H9 (cell line): ENCODE results near the gene DCBLD1. TPM values are rescaled to one million over a fixed set of nuclear protein-coding genes. Genes with fewer than 3 reads are reported as not detected.

Experiments
- DNase-seq: peaks from one replicate; pipeline ENCODE4 v3.0.0-alpha.2; 2017
- H2AFZ ChIP-seq: one replicate; pipeline ENCODE4 v1.6.1; 2013; ENCODE audit warnings: mild to moderate bottlenecking, low read length, control low read depth, moderate library complexity
- H2AK5ac ChIP-seq: 2 replicates; pipeline ENCODE4 v1.6.1; 2013; ENCODE audit warnings: low read length, control low read depth, mixed read lengths; ENCODE audit not compliant: insufficient read length
- H2BK120ac ChIP-seq: one replicate; pipeline ENCODE4 v1.6.1; 2013; ENCODE audit warnings: low read depth, mild to moderate bottlenecking, low read length, control low read depth, inconsistent platforms; ENCODE audit not compliant: poor library complexity, severe bottlenecking
- H2BK12ac ChIP-seq: 2 replicates; pipeline ENCODE4 v1.6.1; 2013; ENCODE audit warnings: low read length, control low read depth, mixed read lengths, low read depth; ENCODE audit not compliant: insufficient read length
- H2BK15ac ChIP-seq: 2 replicates; pipeline ENCODE4 v1.6.1; 2013; ENCODE audit warnings: low read depth, low read length, control low read depth
- H2BK20ac ChIP-seq: one replicate; pipeline ENCODE4 v1.6.1; 2013; ENCODE audit warnings: low read depth, mild to moderate bottlenecking, low read length, control low read depth, inconsistent platforms; ENCODE audit not compliant: poor library complexity, severe bottlenecking
- H2BK5ac ChIP-seq: 2 replicates; pipeline ENCODE4 v1.6.1; 2013; ENCODE audit warnings: low read length, control low read depth, mixed read lengths; ENCODE audit not compliant: insufficient read length
- H3K14ac ChIP-seq: 2 replicates; pipeline ENCODE4 v1.6.1; 2013; ENCODE audit warnings: low read length, control low read depth; ENCODE audit not compliant: insufficient read depth
- H3K18ac ChIP-seq: 2 replicates; pipeline ENCODE4 v1.6.1; 2013; ENCODE audit warnings: low read depth, mild to moderate bottlenecking, mixed read lengths, low read length, control low read depth; ENCODE audit not compliant: insufficient read length
- H3K23ac ChIP-seq: 2 replicates; pipeline ENCODE4 v1.6.1; 2013; ENCODE audit warnings: low read length, control low read depth, mixed read lengths, low read depth; ENCODE audit not compliant: insufficient read length
- H3K23me2 ChIP-seq: 2 replicates; pipeline ENCODE4 v1.6.1; 2013; ENCODE audit warnings: low read depth, mild to moderate bottlenecking, mixed read lengths, low read length, control low read depth; ENCODE audit not compliant: insufficient read length, poor library complexity, severe bottlenecking
- H3K27ac ChIP-seq: 2 replicates; pipeline ENCODE4 v1.5.1; 2013; ENCODE audit warnings: low read length, control low read depth, mixed read lengths, low read depth; ENCODE audit not compliant: insufficient read length
- H3K27me3 ChIP-seq: 2 replicates; pipeline ENCODE4 v1.6.1; 2013; ENCODE audit warnings: low read length, control low read depth, inconsistent platforms; ENCODE audit not compliant: insufficient read depth
- H3K4ac ChIP-seq: 2 replicates; pipeline ENCODE4 v1.6.1; 2013; ENCODE audit warnings: low read depth, mild to moderate bottlenecking, control low read depth, inconsistent platforms, low read length, moderate library complexity
- H3K4me1 ChIP-seq: 2 replicates; pipeline ENCODE4 v1.6.1; 2013; ENCODE audit warnings: low read length, control low read depth, inconsistent platforms; ENCODE audit not compliant: insufficient read depth
- H3K4me2 ChIP-seq: 2 replicates; pipeline ENCODE4 v1.6.1; 2013; ENCODE audit warnings: low read length, control low read depth, mixed read lengths; ENCODE audit not compliant: insufficient read length, insufficient read depth
- H3K56ac ChIP-seq: 2 replicates; pipeline ENCODE4 v1.6.1; 2013; ENCODE audit warnings: low read depth, mild to moderate bottlenecking, mixed read lengths, low read length, control low read depth; ENCODE audit not compliant: insufficient read length
- H3K79me1 ChIP-seq: 2 replicates; pipeline ENCODE4 v1.6.1; 2013; ENCODE audit warnings: low read depth, mild to moderate bottlenecking, moderate library complexity, low read length, control low read depth, inconsistent platforms; ENCODE audit not compliant: insufficient read depth, poor library complexity, severe bottlenecking
- H3K79me2 ChIP-seq: 2 replicates; pipeline ENCODE4 v1.6.1; 2013; ENCODE audit warnings: low read length, control low read depth, inconsistent platforms; ENCODE audit not compliant: insufficient read depth
- H3K9ac ChIP-seq: 2 replicates; pipeline ENCODE4 v1.6.1; 2013; ENCODE audit warnings: low read length, control low read depth, mixed read lengths; ENCODE audit not compliant: insufficient read length; ENCODE audit errors: extremely low read depth
- H3K9me3 ChIP-seq: one replicate; pipeline ENCODE4 v1.6.1; 2013; ENCODE audit warnings: low read depth, low read length, inconsistent platforms; ENCODE audit not compliant: control insufficient read depth
- H3T11ph ChIP-seq: one replicate; pipeline ENCODE4 v1.6.1; 2013; ENCODE audit warnings: mild to moderate bottlenecking, low read length, control low read depth, inconsistent platforms
- H4K20me1 ChIP-seq: one replicate; pipeline ENCODE4 v1.6.1; 2013; ENCODE audit not compliant: control insufficient read depth, insufficient read length, insufficient read depth
- H4K5ac ChIP-seq: 2 replicates; pipeline ENCODE4 v1.6.1; 2013; ENCODE audit warnings: low read depth, mild to moderate bottlenecking, mixed read lengths, low read length, control low read depth; ENCODE audit not compliant: insufficient read length
- H4K8ac ChIP-seq: replicated peaks from 2 replicates; pipeline ENCODE4 v1.6.1; 2013; ENCODE audit warnings: low read length, control low read depth, mixed read lengths, low read depth; ENCODE audit not compliant: insufficient read length
- H4K91ac ChIP-seq: 2 replicates; pipeline ENCODE4 v1.6.1; 2013; ENCODE audit warnings: low read depth, mild to moderate bottlenecking, moderate library complexity, mixed read lengths, low read length, control low read depth; ENCODE audit not compliant: insufficient read length
- H3K27ac Mint-ChIP-seq, 3 experiments: 2 replicates in 2 of 3; 3 replicates in 1 of 3; pipeline ENCODE4 v1.8.0; 2020 to 2021; ENCODE audit warnings: mixed read lengths in 3 of 3, mild to moderate bottlenecking in 1 of 3, moderate library complexity in 1 of 3
- H3K27me3 Mint-ChIP-seq: 2 replicates; pipeline ENCODE4 v1.8.0; 2021; ENCODE audit warnings: low read depth, mild to moderate bottlenecking, moderate library complexity, mixed read lengths
- H3K36me3 Mint-ChIP-seq, 3 experiments: 2 replicates in 2 of 3; 3 replicates in 1 of 3; pipeline ENCODE4 v1.8.0; 2020 to 2021; ENCODE audit warnings: low read depth in 3 of 3, mixed read lengths in 3 of 3; ENCODE audit not compliant: insufficient read depth in 1 of 3
- H3K4me1 Mint-ChIP-seq, 2 experiments: 2 replicates each; pipeline ENCODE4 v1.8.0; 2020; ENCODE audit warnings: mixed read lengths in 2 of 2
- H3K4me3 Mint-ChIP-seq, 2 experiments: 2 replicates in 1 of 2; 3 replicates in 1 of 2; pipeline ENCODE4 v1.8.0; 2020 to 2021; ENCODE audit warnings: mild to moderate bottlenecking in 2 of 2, mixed read lengths in 2 of 2, moderate library complexity in 1 of 2
- H3K9me3 Mint-ChIP-seq, 2 experiments: 2 replicates in 1 of 2; 3 replicates in 1 of 2; pipeline ENCODE4 v1.8.0; 2020; ENCODE audit warnings: mild to moderate bottlenecking in 2 of 2, mixed read lengths in 2 of 2, moderate library complexity in 1 of 2
- WGBS: extraction: QIAGEN DNeasy Blood & Tissue Kit; methylation state at CpG from one replicate; pipeline ENCODE4 v1.1.7; 2013; ENCODE audit warnings: missing lambda C conversion rate, low lambda C conversion rate, mixed read lengths; ENCODE audit not compliant: insufficient read length; ENCODE audit errors: extremely low coverage; 5-methylcytosine and 5-hydroxymethylcytosine counted together
- total RNA-seq: library from RNA; stranded (reverse); gene quantifications from 2 replicates; pipeline ENCODE4 v1.2.1, GENCODE V29; 2021
- TF ChIP-seq, protein P1 (sequence below): fragments of 200-600 bp; sonication (generic); conservative IDR thresholded peaks from 3 replicates; pipeline ENCODE4 v1.8.0; 2021; ENCODE audit warnings: antibody characterized with exemption, mild to moderate bottlenecking

DCBLD1 gene
- total RNA-seq, 1 experiment from 2014 or later = 10.1 TPM

DNA sequence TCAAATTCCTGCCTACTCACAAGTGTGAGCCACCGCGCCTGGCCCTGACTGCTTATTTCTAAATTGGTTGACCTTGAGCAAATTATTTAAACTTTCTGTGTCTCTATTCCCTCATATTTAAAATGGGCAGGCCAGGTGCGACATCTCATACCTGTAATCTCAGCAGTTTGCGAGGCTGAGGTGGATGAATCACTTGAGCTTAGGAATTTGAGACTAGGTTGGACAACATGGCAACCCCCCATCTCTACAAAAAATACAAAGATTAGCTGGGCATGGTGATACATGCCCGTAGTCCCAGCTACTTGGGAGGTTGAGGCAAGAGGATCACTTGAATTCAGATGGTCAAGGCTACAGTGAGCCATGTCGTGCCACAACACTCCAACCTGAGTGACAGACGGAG is 26.5 kb downstream of the DCBLD1 start:
- no peak overlapping the region for H2BK15ac ChIP-seq
- 0 out of 7 replicates have a peak overlapping the region, but pooled peaks of 1 of the 3 experiments have one; percentile 42 for H3K27ac Mint-ChIP-seq
- H4K8ac ChIP-seq = no peak overlapping the region
- no peaks in the 10 kb centered on the region for H4K20me1 ChIP-seq
- no peaks in the 10 kb centered on the region; a peak in 1 of 7 replicates for H3K36me3 Mint-ChIP-seq
- no peak overlapping the region for H2BK20ac ChIP-seq
- H3K4me1 Mint-ChIP-seq = peaks cover 5 to 9% of the 10 kb centered on the region in 2 experiments; a peak in 2 of 4 replicates
- no peak overlapping the region for H2BK12ac ChIP-seq
- H3K4ac ChIP-seq = no peak overlapping the region
- H3K14ac ChIP-seq = no peak overlapping the region
- no peak overlapping the region for H3T11ph ChIP-seq
- H3K9me3 Mint-ChIP-seq = no peaks in the 10 kb centered on the region
- no peak overlapping the region for H2BK5ac ChIP-seq
- H3K27me3 Mint-ChIP-seq = no peaks in the 10 kb centered on the region
- no peaks in the 10 kb centered on the region for H3K23me2 ChIP-seq
- no peaks in the 10 kb centered on the region for H3K27me3 ChIP-seq
- no peak overlapping the region for H3K27ac ChIP-seq
- DNase-seq = no peak
- WGBS = no CpG with 5 or more reads among the region's 7 CpGs
- no peaks in the 10 kb centered on the region for H3K79me2 ChIP-seq
- H4K5ac ChIP-seq = no peak overlapping the region
- no peak overlapping the region for H3K23ac ChIP-seq
- no peak overlapping the region for H3K4me3 Mint-ChIP-seq
- H3K79me1 ChIP-seq = no peaks in the 10 kb centered on the region
- no peak overlapping the region for H3K9ac ChIP-seq
- no peaks in the 10 kb centered on the region for H3K9me3 ChIP-seq
- H3K18ac ChIP-seq = no peak overlapping the region
- no peaks in the 10 kb centered on the region for H3K4me1 ChIP-seq
- no peak overlapping the region for H4K91ac ChIP-seq
- no peak overlapping the region for H2AK5ac ChIP-seq
- no peak overlapping the region for H3K4me2 ChIP-seq
- H2BK120ac ChIP-seq = no peak overlapping the region
- TF ChIP-seq, protein P1, sequence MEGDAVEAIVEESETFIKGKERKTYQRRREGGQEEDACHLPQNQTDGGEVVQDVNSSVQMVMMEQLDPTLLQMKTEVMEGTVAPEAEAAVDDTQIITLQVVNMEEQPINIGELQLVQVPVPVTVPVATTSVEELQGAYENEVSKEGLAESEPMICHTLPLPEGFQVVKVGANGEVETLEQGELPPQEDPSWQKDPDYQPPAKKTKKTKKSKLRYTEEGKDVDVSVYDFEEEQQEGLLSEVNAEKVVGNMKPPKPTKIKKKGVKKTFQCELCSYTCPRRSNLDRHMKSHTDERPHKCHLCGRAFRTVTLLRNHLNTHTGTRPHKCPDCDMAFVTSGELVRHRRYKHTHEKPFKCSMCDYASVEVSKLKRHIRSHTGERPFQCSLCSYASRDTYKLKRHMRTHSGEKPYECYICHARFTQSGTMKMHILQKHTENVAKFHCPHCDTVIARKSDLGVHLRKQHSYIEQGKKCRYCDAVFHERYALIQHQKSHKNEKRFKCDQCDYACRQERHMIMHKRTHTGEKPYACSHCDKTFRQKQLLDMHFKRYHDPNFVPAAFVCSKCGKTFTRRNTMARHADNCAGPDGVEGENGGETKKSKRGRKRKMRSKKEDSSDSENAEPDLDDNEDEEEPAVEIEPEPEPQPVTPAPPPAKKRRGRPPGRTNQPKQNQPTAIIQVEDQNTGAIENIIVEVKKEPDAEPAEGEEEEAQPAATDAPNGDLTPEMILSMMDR = no peak
- no peak overlapping the region for H2AFZ ChIP-seq
- no peak overlapping the region for H3K56ac ChIP-seq
